HL-60/S4 treated with retinoic acid at 250 ng/mL for 4 days and 3 days (cell line): ENCODE data around the gene YIF1B.

Experiments used
- in situ Hi-C: fragments of 300-500 bp; cut with MboI; formaldehyde crosslinking; loops from 2 replicates; pipeline ENCODE4 v1.7.0; 2022; ENCODE audit warnings: low sequenced_read_pairs

YIF1B gene

GRCh38 chr19:38335949-38336637 is 20.3 kb upstream of the YIF1B start:
- in situ Hi-C loops = loop anchor here (25.0 kb wide), 1 partner anchor 424 kb away; the partner anchor contains the start of genes SIPA1L3 and WDR87

GRCh38 chr19:38333245-38333644 is 17.5 kb upstream of the YIF1B start:
- in situ Hi-C loops = loop anchor here (5.0 to 25.0 kb wide), 2 partner anchors 86 to 421 kb away; partner anchors contain the start of genes SIPA1L3 and WDR87

DNA sequence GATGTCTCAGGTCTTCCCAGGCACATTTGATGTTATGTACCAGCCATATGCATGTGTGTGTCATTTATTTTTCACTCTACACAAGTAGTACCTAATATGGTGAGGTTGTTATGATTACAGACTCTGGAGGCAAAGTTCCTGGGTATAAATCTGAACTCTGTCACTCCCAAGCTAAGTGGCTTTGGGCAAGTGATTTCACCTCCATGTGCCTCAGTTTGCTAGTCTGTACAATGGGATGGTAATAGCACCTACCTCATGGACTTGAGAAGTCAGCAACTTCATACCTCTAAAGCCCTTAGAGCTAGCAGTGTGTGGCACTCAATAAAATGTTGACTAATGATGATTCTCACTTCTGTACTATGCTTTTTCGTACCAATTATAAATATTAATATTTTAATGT is 16.0 kb upstream of the YIF1B start:
- in situ Hi-C loops = loop anchor here (5.0 to 25.0 kb wide), 2 partner anchors 84 to 419 kb away; partner anchors contain the start of genes SIPA1L3 and WDR87

DNA sequence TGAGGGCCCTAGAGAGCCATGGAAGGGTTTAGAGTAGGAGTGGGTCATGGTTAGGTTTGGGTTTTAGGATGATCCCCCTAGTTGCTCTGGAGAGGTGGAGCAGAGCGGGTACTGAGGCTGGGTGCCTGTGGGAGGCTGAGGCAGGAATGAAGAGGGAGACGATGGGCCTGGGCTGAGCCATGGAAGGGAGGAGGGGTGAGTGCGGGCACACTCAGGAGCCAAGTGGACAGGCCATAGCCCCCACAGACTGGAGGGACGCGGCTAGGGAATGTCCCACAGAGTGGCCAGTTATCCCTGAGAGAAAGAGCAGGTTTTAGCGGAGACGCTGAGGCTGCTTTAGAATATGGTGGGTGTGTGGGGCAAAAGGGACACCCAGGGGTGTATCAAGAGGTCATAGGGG is 13.9 kb upstream of the YIF1B start:
- in situ Hi-C loops = loop anchor here (5.0 to 25.0 kb wide), 2 partner anchors 82 to 417 kb away; partner anchors contain the start of genes SIPA1L3 and WDR87

DNA sequence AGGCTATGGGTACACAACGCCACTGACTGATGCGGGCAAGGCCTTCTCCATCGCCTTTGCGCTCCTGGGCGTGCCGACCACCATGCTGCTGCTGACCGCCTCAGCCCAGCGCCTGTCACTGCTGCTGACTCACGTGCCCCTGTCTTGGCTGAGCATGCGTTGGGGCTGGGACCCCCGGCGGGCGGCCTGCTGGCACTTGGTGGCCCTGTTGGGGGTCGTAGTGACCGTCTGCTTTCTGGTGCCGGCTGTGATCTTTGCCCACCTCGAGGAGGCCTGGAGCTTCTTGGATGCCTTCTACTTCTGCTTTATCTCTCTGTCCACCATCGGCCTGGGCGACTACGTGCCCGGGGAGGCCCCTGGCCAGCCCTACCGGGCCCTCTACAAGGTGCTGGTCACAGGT is 10.8 kb upstream of the YIF1B start:
- in situ Hi-C loops = loop anchor here (25.0 kb wide), 1 partner anchor 414 kb away; the partner anchor contains the start of genes SIPA1L3 and WDR87

GRCh38 chr19:38324431-38324830 is 8.7 kb upstream of the YIF1B start:
- in situ Hi-C loops = no loop called here

- in situ Hi-C loops = no loop called here
Measured at GRCh38 chr19:38323291-38323690, 7.5 kb upstream of the YIF1B start.

DNA sequence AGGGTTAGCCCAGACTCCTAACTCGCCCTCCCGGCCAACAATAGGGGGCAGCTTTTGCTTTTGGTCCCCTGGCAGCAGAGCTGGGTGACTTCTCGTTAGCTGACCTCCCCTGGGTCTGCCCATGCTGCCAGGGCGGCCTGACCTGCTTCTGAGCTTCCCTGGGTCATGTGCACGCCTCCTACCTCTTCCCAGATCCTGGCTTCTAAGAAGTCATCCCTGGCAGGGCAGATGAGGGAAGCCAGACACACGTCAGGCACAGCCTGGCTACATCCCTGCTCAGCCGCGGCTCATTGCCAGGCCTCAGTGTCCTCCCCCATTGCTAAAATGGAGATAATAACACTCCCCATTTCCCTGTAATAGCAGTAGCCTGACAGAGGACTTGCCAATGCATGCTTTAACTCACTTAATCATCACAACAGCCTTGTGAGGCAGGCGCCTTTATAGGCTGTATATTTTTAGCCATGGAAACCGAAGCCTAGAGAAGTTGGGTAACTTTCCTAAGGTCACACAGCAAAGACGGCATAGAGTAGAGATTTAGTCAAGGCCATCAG is 6.0 kb upstream of the YIF1B start:
- in situ Hi-C loops = no loop called here

DNA sequence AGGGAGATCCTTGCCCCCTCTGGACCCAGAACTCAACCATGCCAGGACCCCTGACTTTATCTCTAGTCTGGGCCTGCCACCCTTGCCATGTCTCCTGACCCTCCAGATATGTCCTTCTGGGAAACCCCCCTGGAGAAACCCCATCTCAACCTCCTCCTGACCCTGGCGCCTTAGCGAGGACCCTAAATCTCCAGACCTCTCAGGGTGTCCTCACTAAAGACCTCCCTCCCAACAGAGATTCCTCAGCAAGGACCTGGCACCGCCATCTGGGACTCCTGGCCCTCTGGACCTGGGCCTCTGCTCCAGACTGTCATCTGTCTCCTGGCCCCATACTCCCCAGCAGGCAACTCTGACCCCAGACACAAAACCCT is 5.2 kb upstream of the YIF1B start:
- in situ Hi-C loops = no loop called here

DNA sequence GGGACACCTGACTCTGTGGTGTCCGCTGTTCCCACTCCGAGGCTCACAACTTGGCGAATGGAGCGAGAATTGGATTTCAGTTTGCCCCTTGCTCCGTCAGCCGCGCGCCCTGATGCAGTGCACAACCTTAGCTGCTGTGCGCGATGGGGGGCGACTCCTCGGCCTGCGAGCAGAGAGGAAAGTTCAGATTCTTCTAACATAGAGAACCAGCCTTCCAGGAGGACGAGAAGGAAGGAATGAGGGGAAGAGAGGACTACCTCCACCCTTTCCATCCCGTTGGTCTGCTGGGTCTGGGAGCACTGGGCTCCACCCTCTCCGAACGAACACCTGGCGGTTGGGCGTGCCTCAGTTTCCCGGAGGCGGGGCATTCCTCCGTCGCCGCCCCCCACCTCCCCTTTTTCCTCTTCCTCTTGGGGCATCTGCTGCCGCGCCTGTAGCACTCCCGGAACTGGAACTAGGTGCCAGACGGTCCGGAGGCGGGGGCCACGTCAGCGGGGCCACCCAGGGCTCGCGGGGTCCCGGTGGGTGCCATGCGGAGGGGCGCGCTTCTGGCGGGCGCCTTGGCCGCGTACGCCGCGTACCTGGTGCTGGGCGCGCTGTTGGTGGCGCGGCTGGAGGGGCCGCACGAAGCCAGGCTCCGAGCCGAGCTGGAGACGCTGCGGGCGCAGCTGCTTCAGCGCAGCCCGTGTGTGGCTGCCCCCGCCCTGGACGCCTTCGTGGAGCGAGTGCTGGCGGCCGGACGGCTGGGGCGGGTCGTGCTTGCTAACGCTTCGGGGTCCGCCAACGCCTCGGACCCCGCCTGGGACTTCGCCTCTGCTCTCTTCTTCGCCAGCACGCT is 3.9 kb upstream of the YIF1B start, which contains the start of gene KCNK6:
Gene KCNK6, plus strand, starts transcription at position 425 of the 838 bp plus-strand sequence. Its CDS starts 106 bp downstream, at position 531.
- in situ Hi-C loops = no loop called here

DNA sequence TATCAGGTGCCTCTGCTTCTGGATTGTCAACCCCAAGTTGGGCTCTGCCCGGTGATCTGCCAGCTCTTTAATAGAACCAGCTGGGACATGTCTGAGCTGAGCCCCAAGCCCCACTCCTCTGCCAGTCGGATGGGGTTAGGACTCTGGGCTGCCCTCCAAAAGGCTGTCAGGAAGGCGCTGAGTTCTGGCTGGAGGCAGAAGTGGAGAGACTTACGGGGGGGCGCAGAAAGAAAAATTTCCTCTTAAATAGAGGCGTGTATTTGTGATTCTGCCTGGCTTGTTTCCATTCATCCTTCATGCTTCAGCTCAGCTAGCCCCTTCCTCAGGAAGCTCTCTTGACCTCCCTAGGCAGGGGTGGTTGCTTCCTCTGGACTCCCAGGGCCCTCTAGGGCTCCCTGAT is 2.9 kb upstream of the YIF1B start:
- in situ Hi-C loops = no loop called here

- in situ Hi-C loops = no loop called here
Measured at GRCh38 chr19:38317104-38317612, 1.4 kb upstream of the YIF1B start.

GRCh38 chr19:38316477-38317067 is 825 bp upstream of the YIF1B start:
- in situ Hi-C loops = no loop called here

DNA sequence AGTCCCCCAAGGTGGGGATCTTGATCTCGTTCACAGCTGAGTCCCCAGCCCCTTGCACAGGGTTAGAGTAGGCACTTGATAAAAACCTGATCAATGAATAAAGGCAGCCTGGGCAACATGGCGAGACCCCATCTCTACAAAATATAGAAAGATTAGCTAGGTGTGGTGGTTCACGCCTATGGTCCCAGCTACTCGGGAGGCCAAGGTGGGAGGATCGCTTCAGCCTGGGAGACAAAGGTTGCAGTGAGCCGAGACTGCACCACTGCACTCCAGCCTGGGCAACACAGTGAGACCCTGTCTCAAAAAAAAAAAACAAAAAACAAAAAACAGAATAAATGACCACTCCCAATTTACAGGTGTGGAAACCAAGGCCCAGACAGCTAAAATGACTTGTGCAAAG is 4.8 kb downstream of the YIF1B start:
- in situ Hi-C loops = no loop called here

DNA sequence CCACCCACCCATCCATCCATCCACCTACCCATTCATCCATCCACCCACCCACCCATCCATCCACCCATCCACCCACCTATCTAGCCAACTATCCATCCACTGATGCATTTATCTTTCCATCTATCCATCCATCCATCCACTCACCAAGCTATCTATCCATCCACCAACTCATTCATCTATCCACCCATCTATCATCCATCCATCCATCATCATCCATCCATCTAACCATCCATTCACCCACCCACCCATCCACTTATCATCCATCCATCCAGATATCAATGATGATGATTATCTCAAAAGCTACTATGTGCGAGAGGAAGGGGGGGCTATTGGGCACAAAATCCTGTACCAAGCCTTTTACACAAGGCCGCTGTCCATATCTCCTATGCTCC is 5.5 kb downstream of the YIF1B start:
- in situ Hi-C loops = no loop called here

- in situ Hi-C loops = no loop called here
Measured at GRCh38 chr19:38309615-38310278, 6.0 kb downstream of the YIF1B start.

DNA sequence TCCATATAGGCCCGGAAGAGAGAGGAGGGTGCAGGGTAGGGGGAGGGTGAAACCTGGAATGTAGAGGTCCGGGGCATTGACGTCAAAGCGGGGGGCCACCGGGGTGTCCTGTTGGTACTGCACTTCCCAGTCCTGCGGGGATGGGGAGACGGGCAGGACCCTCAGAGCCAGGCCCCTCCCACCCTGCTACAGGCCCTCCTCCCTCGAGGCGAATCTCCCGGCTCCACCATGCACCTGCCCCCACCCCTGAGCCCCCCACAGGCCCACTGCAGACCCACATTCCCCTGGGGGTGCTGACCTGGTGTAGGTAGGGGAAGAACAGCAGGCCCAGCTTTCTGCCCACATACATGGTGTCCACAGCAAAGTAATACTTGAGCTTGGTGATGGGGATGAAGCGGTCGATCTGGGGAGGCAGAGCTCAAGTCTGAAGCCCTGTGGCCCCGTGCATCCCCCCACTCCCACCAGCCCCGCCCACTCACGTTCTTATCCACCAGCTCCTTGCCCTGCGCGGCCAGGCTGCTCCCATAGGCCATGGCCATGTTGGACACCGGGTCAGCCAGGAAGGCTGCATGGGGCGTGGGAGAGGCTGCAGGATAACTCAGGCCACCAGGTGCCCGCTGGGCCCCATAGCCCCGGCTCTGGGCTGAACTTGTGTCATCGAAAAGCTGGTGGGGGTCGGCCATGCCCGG is 6.7 kb downstream of the YIF1B start:
- in situ Hi-C loops = no loop called here

GRCh38 chr19:38308006-38308766 is 7.6 kb downstream of the YIF1B start:
- in situ Hi-C loops = no loop called here

DNA sequence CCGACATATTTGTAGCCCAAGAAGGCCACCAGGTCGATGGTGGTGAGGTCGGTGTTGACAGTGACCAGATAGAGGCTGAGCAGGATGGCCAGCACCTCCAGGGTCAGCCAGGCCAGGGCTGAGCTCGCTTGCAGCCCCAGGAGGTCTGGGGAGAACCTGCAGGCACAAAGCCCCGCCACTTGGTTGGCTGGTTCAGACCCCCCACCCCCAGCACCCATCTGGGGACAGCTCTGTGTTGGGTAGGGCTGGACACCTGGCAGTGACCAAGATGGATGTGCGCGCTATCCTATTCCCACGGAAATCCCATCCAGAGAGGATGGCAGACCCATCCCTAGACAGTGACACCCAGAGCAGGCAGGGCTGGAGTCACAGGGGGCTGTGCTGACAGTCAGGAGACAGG is 8.2 kb downstream of the YIF1B start:
- in situ Hi-C loops = no loop called here
